ENCODE results near the gene SPHK2.

DNA sequence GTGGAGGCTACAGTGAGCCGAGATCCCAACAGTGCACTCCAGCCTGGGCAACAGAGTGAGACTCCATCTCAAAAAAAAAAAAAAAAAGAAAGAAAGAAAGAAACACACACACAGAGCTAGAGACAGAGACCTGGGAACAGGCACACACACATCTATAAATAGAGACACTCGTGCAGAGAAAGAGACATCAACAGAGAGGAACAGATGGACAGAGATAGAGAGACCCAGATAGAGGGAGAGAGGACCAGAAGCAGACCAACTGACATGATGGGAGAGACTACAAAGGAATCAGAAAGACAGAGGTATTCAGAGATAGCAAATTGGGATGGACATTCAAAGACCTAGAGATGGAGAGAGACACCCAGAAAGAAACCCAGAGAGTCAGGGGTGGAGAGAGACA is 28.8 kb downstream of the SPHK2 start:
- TF ChIP-seq FOXM1 (IDR thresholded peaks at IDR 0.05; ENCODE audit: borderline replicate concordance) (no peak), ARNT (IDR thresholded peaks at IDR 0.05) (no peak), SP1 (IDR thresholded peaks at IDR 0.05) (no peak), FOXK2 (IDR thresholded peaks at IDR 0.05) (no peak), ELF4 (IDR thresholded peaks at IDR 0.05) (no peak), FOXA1 (IDR thresholded peaks at IDR 0.05) (no peak), CTBP1 (IDR thresholded peaks at IDR 0.05; ENCODE audit: borderline replicate concordance) (no peak), TARDBP (IDR thresholded peaks at IDR 0.05) (no peak), BHLHE40 (IDR thresholded peaks at IDR 0.05; ENCODE audit: borderline replicate concordance) (no peak), NFRKB (IDR thresholded peaks at IDR 0.05) (no peak), SUZ12 (IDR thresholded peaks at IDR 0.05) (no peak), HDGF (IDR thresholded peaks at IDR 0.05; ENCODE audit: borderline replicate concordance) (no peak)
- TF ChIP-seq, protein P1, sequence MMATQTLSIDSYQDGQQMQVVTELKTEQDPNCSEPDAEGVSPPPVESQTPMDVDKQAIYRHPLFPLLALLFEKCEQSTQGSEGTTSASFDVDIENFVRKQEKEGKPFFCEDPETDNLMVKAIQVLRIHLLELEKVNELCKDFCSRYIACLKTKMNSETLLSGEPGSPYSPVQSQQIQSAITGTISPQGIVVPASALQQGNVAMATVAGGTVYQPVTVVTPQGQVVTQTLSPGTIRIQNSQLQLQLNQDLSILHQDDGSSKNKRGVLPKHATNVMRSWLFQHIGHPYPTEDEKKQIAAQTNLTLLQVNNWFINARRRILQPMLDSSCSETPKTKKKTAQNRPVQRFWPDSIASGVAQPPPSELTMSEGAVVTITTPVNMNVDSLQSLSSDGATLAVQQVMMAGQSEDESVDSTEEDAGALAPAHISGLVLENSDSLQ (IDR thresholded peaks at IDR 0.05): no peak
